Amygdala (tissue), 56 donors: ENCODE measurements around the gene ATAD3C.
A peak's percentile ranks its signal among the peaks of the same experiment; 100 is the strongest.
"Not testable (repeated sequence)": the region's sequence is repeated elsewhere in the genome, so short reads cannot be mapped to it uniquely, and the experiment has no call there.

Source experiments
- DNase-seq, 56 donors: peaks; one replicate each; lab custom pipeline; 2025; lab: John Stamatoyannopoulos, UW

The ATAD3C gene

DNA sequence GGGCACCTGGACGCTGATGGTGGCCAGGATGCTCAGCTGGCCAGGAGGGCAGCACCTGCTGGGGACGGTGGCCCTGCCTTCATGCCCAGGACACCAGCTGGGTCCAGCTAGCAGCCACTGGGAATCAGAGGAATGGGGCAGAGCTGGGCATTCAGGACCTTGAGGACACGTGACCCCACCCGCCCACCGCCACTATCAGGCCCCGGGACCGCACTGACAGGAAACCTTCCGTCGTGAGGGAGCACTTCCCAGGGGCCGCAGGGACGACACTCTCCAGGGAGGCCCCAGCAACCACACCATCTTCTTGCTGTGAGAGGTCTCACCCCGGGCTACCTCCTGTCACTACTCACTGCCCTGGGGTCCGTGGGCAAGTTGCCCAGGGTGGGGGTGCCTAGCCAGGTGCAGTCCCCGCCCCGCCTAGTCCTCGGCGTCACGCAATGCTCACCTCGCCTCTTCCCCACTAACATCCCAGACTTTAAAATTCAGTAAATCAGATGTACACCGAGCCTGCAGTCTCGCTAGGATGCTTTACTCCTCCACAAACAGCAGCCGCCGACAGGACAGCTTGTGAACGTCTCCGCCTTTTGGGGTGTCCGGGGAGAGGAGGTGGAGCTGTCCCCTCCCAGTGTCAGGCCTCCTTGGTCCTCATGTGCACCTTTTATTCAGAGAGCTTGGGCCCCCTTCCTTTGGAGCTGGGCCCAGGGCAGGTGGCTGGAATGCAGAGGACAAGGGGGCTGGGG is 9.1 kb upstream of the ATAD3C start:
- no peak for DNase-seq

DNA sequence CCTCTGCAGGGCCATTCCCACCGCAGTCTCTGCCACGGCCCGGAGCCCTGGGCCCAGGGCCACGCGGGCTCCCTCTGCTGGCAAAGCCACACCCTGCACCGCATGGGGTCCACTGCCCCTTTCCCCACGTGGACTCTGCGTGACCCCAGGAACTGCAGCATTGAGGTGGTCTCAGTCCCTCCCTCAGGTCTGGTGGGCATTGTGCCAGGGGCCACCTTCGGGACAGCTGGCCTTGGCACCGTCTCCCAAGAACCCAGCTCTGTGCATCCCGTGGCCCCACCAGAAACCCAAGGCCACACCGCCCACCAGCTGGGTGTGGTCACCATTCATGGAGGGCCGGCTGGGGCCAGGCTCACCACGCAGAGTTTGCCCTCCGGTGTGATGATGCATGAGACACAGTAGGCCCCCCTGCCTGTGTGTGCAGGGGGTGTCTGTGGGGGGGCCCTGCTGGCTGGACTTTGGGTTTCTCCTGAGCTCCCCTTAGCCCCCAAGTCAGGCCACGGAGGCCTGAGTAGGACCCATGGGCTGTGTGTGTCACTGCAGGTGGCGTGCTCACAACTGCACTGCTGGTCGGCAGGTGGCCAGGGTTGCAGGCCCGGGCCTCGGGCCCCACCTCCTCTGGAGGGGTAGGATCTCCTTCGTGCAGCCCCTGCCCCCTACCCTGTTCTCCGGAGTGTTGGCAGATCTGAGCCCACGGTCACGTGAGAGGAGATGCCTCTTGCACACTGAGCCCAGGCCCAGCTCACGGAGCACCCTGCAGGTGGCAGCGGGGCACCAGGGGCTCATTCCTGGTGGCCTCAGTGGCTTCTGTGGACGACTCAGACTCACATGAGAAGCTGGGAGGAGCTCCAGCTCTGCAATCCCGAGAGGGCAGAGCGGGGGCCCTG is 8.2 kb upstream of the ATAD3C start:
- peak in 18 of 56 donors; percentile 16 to 65 (median 34) for DNase-seq

DNA sequence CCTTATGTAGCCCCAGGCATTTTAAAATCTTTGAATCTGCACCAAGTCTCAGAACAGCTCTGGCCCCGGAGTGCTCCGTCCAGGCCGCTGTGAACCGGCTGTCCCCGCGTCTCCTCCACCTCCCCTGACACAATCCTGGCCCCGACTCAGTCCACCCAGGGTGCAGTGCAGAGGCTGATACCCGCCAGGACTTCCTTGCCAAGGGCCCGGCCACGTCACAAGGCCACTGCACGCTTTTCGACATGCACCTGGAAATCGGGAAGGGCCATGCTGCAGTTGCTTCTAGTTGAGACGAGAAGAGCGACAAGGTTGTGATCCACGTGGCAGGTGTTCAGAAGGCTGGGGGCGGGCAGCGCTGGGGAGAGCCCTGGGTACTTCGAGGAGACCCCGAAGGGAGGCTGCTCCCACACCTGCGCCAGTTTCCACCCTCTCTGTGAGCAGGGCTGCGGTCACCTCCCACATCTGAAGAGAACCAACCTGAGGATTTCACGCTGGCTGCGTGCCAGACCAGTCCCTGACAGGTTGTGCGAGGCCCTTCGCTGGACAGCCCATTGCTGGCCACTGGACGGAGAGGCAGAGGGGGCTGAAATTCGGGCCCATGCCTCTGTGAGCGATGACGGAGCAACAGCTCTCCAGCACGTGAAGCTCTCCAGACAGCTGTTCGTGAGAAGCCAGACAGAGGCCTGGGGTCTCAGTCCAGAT is 7.3 kb upstream of the ATAD3C start:
- no peak for DNase-seq

DNA sequence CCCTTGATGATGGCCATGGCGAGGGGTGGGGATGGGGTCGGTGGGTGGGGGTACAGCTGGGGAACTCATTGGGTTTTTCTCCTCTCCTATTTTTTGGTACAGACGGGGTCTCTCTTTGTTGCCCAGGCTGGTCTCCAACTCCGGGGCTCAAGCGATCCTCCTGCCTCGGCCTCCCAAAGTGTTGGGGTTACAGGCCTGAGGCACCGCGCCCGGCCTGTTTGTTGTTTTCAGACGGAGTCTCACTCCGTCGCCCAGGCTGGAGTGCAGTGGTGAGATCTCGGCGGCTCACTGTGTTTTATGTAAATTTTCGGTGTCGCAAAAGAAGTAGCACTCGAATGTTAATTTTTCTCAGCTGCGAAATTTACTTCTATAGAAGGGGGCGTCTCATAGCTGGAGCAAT is 2.9 kb upstream of the ATAD3C start:
- not testable (repeated sequence) for DNase-seq

DNA sequence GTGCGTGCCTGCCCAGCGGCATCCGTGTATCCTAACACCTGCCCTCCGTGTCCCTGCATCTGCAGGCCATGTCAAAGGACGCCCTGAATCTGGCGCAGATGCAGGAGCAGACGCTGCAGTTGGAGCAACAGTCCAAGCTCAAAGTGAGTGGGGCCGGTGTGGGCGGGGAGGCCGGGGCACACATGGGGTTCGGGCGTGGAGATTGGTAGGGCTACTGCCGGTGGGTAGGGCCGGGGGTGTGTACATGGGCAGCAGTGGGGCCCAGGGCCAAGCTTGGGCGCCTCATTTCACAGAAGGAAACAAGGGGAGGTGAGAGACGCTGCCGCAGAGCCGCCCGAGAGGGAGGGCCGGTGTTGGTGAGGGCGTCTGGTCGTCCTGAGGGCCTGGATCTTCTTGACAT is 1.1 kb downstream of the ATAD3C start:
- DNase-seq = not testable (repeated sequence)

DNA sequence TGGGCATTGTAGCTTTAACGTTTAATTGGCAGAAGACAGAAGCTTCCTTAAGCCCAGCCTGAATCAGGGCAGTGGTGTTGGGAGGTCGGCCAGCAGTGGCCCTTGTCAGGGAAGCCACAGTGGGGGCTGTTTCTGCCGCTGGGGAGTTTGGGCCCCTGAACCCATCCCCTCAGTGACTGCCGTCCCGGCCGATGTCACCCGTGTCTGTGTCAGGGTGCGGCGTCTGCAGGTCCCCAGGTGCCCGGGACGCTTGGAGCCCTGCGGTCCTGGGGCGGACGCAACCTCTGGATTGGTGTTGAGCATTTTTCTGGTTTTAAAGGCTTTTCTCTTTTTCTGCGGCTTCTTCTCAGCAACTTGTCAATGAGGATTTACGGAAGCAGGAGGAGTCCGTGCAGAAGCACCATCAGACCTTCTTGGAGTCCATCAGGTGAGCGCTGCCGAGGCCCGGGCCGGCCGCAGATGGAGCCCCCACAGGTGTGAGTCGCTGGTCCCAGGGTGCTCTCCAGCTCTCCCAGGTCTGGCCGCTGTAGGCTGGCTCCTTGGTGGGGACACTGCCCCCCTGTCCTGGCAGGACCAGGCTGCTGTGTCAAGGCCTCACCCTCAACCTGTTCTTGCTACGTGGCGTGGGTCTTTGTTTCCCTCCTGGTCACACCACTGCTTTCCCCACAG is 2.3 kb downstream of the ATAD3C start:
- DNase-seq = no peak

DNA sequence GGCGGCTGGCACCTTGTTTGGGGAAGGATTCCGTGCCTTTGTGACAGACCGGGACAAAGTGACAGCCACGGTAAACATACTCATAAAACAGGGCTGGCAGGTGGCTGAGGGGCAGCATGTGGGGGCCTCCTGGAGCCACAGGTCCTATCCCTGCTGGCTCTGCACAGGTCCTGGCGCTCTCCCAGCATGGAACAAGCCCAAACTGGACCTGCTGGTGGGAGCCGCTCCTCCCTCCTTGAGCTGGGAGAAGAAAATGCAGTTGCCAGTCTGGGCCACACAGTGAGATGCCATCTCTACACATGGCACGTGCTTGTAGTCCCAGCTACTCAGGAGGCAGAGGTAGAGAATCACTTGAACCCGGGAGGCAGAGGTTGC is 2.9 kb downstream of the ATAD3C start:
- not testable (repeated sequence) for DNase-seq

DNA sequence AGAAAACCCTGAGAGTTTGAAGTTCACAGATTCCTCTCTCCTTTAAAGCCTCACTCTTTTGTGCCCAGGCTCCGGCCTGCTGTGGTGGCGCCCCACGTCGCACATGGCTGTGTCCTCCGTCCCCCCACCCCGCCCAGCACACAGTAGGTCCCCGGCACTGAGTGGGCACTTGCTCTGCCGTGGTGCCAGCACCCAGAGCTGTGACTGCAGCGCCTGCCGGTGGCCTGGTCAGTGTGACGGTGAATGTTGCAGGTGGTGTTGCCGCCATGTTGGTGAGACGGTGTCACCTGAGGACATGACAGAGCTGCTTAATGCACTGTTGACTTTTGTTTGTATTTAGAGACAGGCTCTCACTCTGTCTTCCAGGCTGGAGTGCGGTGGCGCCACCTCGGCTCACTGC is 3.4 kb downstream of the ATAD3C start:
- no peak for DNase-seq

DNA sequence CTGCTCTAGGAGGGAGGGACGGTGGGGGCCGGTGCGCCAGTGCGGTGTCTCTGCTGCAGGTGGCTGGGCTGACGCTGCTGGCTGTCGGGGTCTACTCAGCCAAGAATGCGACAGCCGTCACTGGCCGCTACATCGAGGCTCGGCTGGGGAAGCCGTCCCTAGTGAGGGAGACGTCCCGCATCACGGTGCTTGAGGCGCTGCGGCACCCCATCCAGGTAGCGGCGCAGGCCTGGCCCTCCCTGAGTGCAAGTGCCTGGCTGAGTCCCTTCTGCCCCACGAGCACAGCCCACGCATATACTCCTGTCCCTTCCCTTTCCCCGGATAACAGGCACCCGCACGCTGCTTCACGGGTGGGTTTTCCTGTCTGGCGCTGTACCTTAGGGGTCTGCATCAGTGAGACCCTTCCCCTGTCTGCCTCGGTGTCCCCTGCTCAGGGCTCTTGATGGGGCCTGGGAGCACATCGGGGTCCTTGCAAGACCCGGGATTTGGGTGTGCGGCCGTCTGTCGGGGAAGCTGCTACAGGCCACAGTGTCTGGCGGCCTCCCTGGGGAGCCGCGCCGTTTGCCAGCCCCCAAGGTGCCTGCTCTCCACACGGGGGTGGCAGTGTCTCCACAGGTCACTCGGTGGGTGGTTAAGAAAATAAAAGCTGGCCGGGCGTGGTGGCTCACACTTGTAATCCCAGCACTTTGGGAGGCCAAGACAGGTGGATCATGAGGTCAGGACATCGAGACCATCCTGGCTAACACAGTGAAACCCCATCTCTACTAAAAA is 5.0 kb downstream of the ATAD3C start:
- not testable (repeated sequence) for DNase-seq

DNA sequence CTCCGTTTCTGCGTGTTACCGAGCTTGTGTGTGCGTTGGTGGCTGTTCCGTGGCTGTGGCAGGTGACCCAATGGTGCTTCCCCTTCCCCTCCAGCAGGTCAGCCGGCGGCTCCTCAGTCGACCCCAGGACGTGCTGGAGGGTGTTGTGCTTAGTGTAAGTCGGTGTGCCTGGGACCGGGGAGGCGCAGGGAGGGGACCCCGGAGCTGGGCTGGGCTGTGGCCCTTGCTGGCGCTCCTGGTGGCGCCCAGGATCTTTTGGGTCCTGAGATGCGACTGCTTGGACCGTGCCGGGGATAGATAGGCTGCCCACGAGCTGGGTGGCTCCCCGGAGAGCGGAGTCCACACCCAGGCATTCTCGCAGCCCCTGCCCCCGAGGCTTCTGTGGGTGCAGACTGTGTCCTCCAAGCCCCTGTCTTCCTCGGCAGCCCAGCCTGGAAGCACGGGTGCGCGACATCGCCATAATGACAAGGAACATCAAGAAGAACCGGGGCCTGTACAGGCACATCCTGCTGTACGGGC is 5.9 kb downstream of the ATAD3C start:
- no peak for DNase-seq

DNA sequence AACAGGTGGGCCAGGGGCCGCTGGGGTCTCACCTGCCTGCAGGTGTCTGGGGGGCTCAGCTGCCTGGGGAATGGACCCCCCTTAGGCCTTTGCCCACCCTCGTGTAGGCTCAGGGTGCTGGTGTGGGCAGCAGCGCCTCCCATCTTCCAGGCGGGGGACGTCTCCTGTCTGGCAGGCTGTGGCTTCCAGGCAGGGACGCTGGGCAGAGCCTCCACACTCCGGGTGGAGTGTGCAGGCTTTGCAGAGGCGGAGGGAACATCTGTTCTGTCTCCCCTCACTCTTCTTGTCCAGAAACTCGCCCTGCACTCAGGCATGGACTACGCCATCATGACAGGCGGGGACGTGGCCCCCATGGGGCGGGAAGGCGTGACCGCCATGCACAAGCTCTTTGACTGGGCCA is 6.4 kb downstream of the ATAD3C start:
- not testable (repeated sequence) for DNase-seq

DNA sequence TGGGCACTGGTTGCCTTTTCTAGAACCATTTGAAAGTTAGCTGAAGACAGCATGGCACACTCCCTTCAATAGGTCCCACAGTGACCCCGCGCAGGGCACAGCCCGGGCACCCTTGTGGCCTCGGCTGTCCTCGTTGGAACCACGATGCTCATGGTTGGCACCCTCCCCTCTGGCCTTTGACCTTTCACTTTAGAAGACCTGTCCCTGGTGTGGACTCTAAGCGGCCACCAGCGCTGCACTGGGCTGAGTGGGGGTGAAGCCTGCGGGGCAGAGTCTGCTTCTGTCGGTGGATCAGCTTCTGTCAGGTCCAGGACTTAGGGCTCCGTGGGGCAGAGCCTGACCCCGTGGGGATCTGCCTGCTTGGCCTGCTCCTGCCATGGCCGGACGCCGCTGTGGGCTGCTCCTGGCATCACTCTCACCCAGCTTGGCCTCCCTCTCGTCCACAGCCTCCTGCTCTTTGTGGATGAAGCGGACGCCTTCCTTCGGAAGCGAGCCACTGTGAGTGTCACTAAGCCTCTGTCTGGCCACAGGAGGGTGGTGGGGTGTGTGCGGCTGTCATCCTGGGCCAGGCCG is 7.3 kb downstream of the ATAD3C start:
- not testable (repeated sequence) for DNase-seq

DNA sequence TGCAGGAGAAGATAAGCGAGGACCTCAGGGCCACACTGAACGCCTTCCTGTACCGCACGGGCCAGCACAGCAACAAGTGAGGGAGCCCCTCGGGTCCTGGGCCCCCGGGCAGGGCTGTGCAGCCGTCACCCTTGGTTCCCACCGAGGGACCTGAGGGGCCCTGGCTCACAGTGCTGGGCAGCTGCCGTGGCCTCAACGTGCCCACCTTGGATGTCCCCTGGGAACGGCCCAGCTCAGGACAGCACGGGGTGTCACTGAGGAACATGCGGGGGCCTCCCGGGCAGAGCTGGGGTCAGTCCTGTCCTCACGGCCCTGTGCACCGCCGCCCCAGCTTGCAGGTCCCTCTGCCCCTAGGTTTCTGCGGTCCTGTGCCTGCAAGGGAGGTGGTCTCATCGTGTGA is 9.7 kb downstream of the ATAD3C start:
- not testable (repeated sequence) for DNase-seq

DNA sequence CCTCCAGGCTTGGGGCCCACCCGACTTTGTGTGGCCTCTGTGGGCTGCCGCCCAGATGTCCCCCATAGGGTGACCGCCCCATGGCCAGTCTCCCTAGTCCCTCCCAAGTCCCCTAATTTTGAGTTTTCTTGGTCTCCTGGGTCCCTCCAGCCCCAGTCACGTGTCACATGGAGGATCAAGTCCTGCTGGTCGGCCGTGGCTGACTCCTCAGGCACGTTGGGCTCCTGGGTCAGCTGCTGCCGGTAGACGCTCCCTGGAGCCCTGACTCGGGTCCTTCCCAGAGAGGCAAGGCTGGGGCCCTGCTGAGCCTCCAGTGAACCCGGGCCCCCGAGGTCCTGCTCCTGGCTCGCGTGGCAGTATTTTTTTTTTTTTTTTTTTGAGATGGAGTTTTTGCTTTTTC is 10.2 kb downstream of the ATAD3C start:
- not testable (repeated sequence) for DNase-seq

DNA sequence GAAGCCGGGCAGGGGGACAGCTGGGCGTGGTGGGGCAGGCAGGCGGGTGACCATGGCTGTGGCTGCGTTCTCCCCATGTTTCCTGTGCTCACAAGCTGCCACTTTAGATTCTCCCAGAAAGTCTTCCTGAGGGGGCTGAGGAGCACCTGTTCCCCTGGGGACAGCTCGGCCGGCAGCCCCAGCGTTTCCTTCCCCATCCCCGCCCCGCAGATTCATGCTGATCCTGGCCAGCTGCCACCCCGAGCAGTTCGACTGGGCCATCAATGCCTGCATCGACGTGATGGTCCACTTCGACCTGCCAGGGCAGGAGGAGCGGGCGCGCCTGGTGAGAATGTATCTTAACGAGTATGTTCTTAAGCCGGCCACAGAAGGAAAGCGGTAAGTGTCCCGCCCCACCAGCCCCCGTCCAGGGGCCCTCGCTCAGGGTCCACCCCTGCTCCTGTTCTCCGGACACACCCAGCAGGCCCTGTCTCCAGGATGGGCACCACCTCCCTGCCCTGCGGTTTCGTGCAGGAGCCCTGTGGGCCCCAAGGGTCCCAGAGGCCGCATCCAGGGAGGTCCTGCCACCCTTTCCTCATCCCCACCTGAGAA is 11.1 kb downstream of the ATAD3C start:
- DNase-seq = no peak

DNA sequence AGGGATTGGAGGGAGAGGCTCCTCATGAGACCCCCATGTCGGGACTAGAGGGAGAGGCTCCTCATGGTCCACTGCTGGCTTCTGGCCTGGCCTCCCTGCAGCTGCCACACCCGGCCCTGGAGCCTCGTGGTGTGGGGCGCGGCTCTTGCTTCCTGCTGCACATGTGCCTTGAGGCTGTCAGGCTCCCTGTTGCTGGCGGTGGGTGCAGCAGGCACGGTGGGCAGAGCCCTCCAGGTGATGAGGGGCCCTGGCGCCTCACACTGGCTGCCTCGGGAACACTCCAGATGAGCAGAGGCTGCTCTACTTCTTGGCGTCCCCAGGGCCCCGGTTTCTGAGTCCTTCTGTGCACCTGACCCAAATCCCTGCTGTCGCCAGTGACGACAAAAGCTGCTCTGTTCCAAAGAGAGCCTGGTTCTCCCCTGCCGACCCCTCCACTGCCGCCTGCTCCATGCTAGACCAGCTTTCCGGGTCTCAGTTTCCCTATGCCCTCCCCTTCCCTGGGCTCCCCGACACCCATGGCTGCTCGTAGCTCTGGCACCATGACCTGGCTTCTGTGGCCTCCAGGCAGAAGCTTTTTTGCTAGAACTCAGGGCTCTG is 12.3 kb downstream of the ATAD3C start:
- no peak for DNase-seq

DNA sequence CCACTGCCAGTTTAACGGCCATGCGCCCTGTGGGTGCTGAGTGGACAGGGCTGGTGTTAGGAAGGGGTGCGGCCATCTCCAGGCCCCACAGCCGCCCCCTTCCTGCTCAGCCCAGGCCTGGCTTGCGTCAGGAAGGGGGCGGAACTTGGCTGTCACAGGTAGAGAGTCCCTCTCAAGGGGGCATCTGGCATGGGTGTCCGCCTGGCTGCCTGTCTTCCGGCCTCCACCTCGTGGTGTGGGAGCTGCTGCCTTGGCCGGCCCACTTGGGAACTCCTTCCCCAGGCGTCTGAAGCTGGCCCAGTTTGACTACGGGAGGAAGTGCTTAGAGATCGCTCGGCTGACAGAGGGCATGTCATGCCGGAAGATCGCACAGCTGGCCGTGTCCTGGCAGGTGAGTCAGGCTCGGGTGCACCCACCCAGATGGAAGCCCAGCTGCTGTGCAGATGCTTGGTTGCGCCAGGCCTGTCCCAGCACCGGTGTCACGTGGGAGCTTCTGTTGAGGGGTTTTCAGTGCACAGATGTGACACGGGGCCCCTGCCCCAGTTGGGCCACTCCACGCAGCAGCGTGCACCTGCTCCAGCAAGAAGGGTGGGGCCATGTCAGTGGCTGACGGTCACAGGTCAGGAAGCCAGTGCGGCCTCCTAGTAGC is 13.0 kb downstream of the ATAD3C start:
- DNase-seq = peak in 2 of 56 donors; percentile 12 to 32

DNA sequence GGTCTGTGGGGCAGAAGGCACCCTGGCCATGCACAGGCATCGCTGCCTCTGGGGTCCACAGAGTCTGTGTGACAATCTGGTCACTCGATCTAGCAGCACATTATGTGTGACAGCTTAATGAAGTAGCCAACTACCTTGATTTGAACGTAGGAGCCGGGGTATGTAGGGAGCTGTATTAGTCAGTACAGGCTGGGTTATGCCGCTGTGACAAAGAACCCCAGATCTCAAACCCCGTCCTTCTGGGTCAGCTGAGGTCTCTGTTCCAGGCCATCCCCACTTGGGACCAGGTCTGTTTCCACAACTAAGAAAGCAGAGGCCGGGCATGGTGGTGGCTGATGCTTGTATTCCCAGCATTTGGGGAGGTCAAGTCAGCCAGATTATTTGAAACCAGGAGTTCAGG is 13.8 kb downstream of the ATAD3C start:
- DNase-seq = no peak
